Trophoblast cell (in vitro differentiated cells and primary cell): ENCODE measurements around the gene RAPGEF2.
"Not testable (repeated sequence)": the region's sequence is repeated elsewhere in the genome, so short reads cannot be mapped to it uniquely, and the experiment has no call there.

Experiments used
- DNase-seq, 2 donors: peaks; one replicate each; pipeline ENCODE4 v3.0.0-alpha.2; 2016
- H2AFZ ChIP-seq: 2 replicates; pipeline ENCODE4 v1.6.1; 2013; ENCODE audit warnings: low read length, moderate library complexity, mild to moderate bottlenecking; ENCODE audit not compliant: insufficient read depth, poor library complexity
- H2AK5ac ChIP-seq: 2 replicates; pipeline ENCODE4 v1.6.1; 2013; ENCODE audit warnings: mild to moderate bottlenecking, low read length
- H2BK120ac ChIP-seq: 2 replicates; pipeline ENCODE4 v1.6.1; 2013; ENCODE audit warnings: low read length, mild to moderate bottlenecking, moderate library complexity; ENCODE audit not compliant: insufficient read depth, poor library complexity
- H2BK12ac ChIP-seq: 2 replicates; pipeline ENCODE4 v1.6.1; 2013; ENCODE audit warnings: mild to moderate bottlenecking, low read length, moderate library complexity
- H2BK5ac ChIP-seq: 2 replicates; pipeline ENCODE4 v1.6.1; 2013; ENCODE audit warnings: low read length, low read depth, moderate library complexity, mild to moderate bottlenecking; ENCODE audit not compliant: poor library complexity
- H3K14ac ChIP-seq: 2 replicates; pipeline ENCODE4 v1.6.1; 2013; ENCODE audit warnings: mild to moderate bottlenecking, low read length
- H3K18ac ChIP-seq: 2 replicates; pipeline ENCODE4 v1.6.1; 2013; ENCODE audit warnings: mild to moderate bottlenecking, low read length
- H3K23ac ChIP-seq: 2 replicates; pipeline ENCODE4 v1.6.1; 2013; ENCODE audit warnings: low read length
- H3K27ac ChIP-seq: 2 replicates; pipeline ENCODE4 v1.5.1; 2013; ENCODE audit warnings: low read depth, mild to moderate bottlenecking, inconsistent platforms, low read length, moderate library complexity
- H3K27me3 ChIP-seq: 2 replicates; pipeline ENCODE4 v1.6.1; 2013; ENCODE audit warnings: inconsistent platforms, mild to moderate bottlenecking, low read length, moderate library complexity; ENCODE audit not compliant: insufficient read depth
- H3K36me3 ChIP-seq, 2 experiments: 1 replicate in 1 of 2; 2 replicates in 1 of 2; pipeline ENCODE4 v1.6.1; 2013; ENCODE audit warnings: low read length in 2 of 2, mild to moderate bottlenecking in 2 of 2, moderate library complexity in 1 of 2; ENCODE audit not compliant: insufficient read depth in 2 of 2, control insufficient read depth in 1 of 2
- H3K4ac ChIP-seq: 2 replicates; pipeline ENCODE4 v1.6.1; 2013; ENCODE audit warnings: low read depth, mild to moderate bottlenecking, low read length, moderate library complexity
- H3K4me1 ChIP-seq, 2 experiments: 1 replicate in 1 of 2; 2 replicates in 1 of 2; pipeline ENCODE4 v1.6.1; 2013; ENCODE audit warnings: low read length in 2 of 2, mild to moderate bottlenecking in 2 of 2, moderate library complexity in 1 of 2; ENCODE audit not compliant: insufficient read depth in 2 of 2, control insufficient read depth in 1 of 2
- H3K4me2 ChIP-seq: 2 replicates; pipeline ENCODE4 v1.6.1; 2013; ENCODE audit warnings: inconsistent platforms, mild to moderate bottlenecking, low read length, moderate library complexity
- H3K4me3 ChIP-seq: 2 replicates; pipeline ENCODE4 v1.5.1; 2013; ENCODE audit warnings: mild to moderate bottlenecking, low read depth, low read length, inconsistent platforms
- H3K79me1 ChIP-seq: one replicate; pipeline ENCODE4 v1.6.1; 2013; ENCODE audit warnings: low read length
- H3K79me2 ChIP-seq: 2 replicates; pipeline ENCODE4 v1.6.1; 2013; ENCODE audit warnings: low read length, mild to moderate bottlenecking; ENCODE audit not compliant: control insufficient read depth, insufficient read depth, poor library complexity
- H3K9ac ChIP-seq: 2 replicates; pipeline ENCODE4 v1.6.1; 2013; ENCODE audit warnings: mild to moderate bottlenecking, low read length
- H3K9me3 ChIP-seq: 2 replicates; pipeline ENCODE4 v1.6.1; 2013; ENCODE audit warnings: low read depth, mild to moderate bottlenecking, control low read depth, inconsistent platforms, low read length; ENCODE audit not compliant: insufficient read depth
- H4K12ac ChIP-seq: 2 replicates; pipeline ENCODE4 v1.6.1; 2013; ENCODE audit warnings: low read depth, mild to moderate bottlenecking, low read length, moderate library complexity
- H4K8ac ChIP-seq: 2 replicates; pipeline ENCODE4 v1.6.1; 2013; ENCODE audit warnings: low read depth, mild to moderate bottlenecking, low read length, moderate library complexity
- H4K91ac ChIP-seq: one replicate; pipeline ENCODE4 v1.6.1; 2013; ENCODE audit warnings: low read depth, mild to moderate bottlenecking, low read length, moderate library complexity
- WGBS: extraction: QIAGEN DNeasy Blood & Tissue Kit; methylation state at CpG from one replicate; pipeline ENCODE4 v1.1.7; 2013; ENCODE audit warnings: missing lambda C conversion rate; ENCODE audit not compliant: insufficient read length, insufficient coverage; ENCODE audit errors: extremely low coverage; 5-methylcytosine and 5-hydroxymethylcytosine counted together

RAPGEF2 gene

DNA sequence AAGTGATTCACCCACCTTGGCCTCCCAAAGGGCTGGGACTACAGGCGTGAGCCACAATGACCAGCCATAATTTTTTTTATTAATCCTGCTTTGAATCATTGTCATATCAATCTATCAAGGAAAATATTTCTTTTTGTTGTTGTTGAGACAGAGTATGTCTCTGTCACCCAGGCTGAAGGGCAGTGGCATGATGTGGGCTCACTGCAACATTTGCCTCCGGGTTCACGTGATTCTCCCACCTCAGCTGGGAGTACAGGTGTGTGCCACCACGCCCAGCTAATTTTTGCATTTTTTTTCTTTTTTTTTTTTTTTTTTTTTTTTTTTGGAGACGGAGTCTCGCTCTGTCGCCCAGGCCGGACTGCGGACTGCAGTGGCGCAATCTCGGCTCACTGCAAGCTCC is 8.7 kb upstream of the RAPGEF2 start:
- H3K27ac ChIP-seq, H3K36me3 ChIP-seq, H3K79me2 ChIP-seq, H2BK12ac ChIP-seq, H3K18ac ChIP-seq, H3K4ac ChIP-seq, H3K4me2 ChIP-seq, H3K4me1 ChIP-seq, H4K91ac ChIP-seq, H3K79me1 ChIP-seq, H2AK5ac ChIP-seq, H3K23ac ChIP-seq, H2AFZ ChIP-seq, H3K14ac ChIP-seq, H3K9ac ChIP-seq, H3K9me3 ChIP-seq, H3K4me3 ChIP-seq, H2BK5ac ChIP-seq, H4K12ac ChIP-seq, H4K8ac ChIP-seq, H2BK120ac ChIP-seq, H3K27me3 ChIP-seq: not testable (repeated sequence)
- DNase-seq: peak; percentile 83 to 93
- no CpG with 5 or more reads among the region's 11 CpGs for WGBS

DNA sequence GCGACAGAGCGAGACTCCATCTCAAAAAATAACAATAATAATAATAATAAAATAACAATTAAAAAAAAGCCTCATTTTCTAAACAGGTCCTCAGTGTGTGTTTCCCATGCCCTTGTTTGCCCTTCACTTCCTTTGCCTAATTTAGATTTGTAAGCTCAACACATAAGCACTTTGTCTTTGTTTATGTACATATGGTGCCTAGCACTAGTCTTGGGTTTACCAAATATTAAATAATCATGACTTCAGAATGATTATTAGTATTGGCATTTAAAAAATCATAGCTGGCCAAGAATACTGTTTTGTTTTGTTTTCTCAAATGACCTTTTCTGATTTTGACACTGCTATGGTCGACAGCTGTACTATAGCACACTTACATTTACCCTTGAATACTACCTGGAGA is 6.4 kb upstream of the RAPGEF2 start:
- no peaks in the 10 kb centered on the region for H3K4me1 ChIP-seq
- H4K12ac ChIP-seq: no peak overlapping the region
- H3K27ac ChIP-seq: no peak overlapping the region
- H2AK5ac ChIP-seq: no peak overlapping the region
- H3K79me1 ChIP-seq: no peaks in the 10 kb centered on the region
- H2BK12ac ChIP-seq: no peak overlapping the region
- H3K4ac ChIP-seq: no peak overlapping the region
- H3K36me3 ChIP-seq: no peaks in the 10 kb centered on the region
- H3K79me2 ChIP-seq: no peaks in the 10 kb centered on the region
- no peak overlapping the region for H2BK120ac ChIP-seq
- H2AFZ ChIP-seq: no peak overlapping the region
- H3K4me2 ChIP-seq: no peak overlapping the region
- H3K27me3 ChIP-seq: no peaks in the 10 kb centered on the region
- H2BK5ac ChIP-seq: no peak overlapping the region
- no peak overlapping the region for H3K4me3 ChIP-seq
- no peak overlapping the region for H3K9ac ChIP-seq
- H3K9me3 ChIP-seq: no peaks in the 10 kb centered on the region
- no peak for DNase-seq
- no peak overlapping the region for H4K91ac ChIP-seq
- no peak overlapping the region for H4K8ac ChIP-seq
- H3K14ac ChIP-seq: no peak overlapping the region
- no peak overlapping the region for H3K23ac ChIP-seq
- no peak overlapping the region for H3K18ac ChIP-seq
- no CpG with 5 or more reads among the region's 3 CpGs for WGBS

DNA sequence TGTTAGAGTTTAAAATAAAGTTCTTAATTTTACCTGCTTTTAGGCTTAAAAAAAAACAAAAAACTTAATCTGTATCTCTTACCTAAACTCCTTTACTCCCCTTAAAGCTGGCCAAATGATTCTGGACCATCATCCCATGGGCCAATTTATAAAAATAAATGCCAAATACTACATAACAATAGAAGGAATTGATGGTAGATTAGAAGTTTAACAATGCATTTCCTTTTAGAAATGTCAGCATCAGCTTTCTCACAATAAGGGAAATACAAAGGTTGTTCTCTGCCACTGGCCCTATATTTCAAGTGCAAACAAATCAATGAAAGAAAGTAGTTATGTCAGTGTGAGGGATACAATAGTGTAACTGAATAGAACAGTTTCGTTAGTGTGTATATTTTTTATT is 5.7 kb upstream of the RAPGEF2 start:
- Histone ChIP-seq H3K79me2 (no peaks in the 10 kb centered on the region), H2AK5ac (no peak overlapping the region), H3K4ac (no peak overlapping the region), H3K9me3 (no peaks in the 10 kb centered on the region), H3K27me3 (no peaks in the 10 kb centered on the region), H2AFZ (no peak overlapping the region), H4K91ac (no peak overlapping the region), H3K36me3 (no peaks in the 10 kb centered on the region), H3K79me1 (no peaks in the 10 kb centered on the region), H2BK120ac (no peak overlapping the region), H3K4me1 (peaks cover 2 to 3% of the 10 kb centered on the region in 2 experiments), H2BK5ac (no peak overlapping the region), H3K27ac (no peak overlapping the region), H3K18ac (no peak overlapping the region), H3K14ac (no peak overlapping the region), H4K8ac (no peak overlapping the region), H4K12ac (no peak overlapping the region), H3K23ac (no peak overlapping the region), H3K9ac (no peak overlapping the region), H3K4me2 (no peak overlapping the region), H2BK12ac (no peak overlapping the region), H3K4me3 (no peak overlapping the region)
- DNase-seq: no peak
- WGBS: no CpG with 5 or more reads among the region's 1 CpG

DNA sequence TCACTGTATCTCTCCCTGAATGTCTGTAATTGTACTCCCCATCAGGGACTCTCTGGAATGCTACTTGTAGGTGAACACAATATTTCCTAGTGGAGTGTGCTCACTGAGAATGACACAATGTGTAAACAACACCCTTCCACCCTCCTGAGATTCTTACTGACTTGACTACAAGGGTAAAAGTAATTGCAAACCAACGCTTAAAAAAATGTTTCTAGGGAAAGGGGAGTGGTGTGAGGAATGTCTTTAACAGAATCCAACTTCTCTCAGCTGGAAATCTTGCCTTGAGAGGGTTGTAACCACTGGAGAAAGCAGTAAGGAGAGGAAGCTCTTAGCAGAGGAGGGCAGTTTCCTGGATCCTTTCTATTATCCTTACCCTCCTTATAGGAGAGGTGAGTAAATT is 5.1 kb upstream of the RAPGEF2 start:
- H3K9me3 ChIP-seq: no peaks in the 10 kb centered on the region
- H4K91ac ChIP-seq: no peak overlapping the region
- no peak overlapping the region for H3K14ac ChIP-seq
- no peak overlapping the region for H3K18ac ChIP-seq
- no peaks in the 10 kb centered on the region for H3K27me3 ChIP-seq
- no peak for DNase-seq
- no peak overlapping the region for H2AK5ac ChIP-seq
- H3K27ac ChIP-seq: no peak overlapping the region
- H3K4me2 ChIP-seq: no peak overlapping the region
- no CpG with 5 or more reads among the region's 1 CpG for WGBS
- H3K4ac ChIP-seq: no peak overlapping the region
- no peak overlapping the region for H4K8ac ChIP-seq
- H2AFZ ChIP-seq: no peak overlapping the region
- H3K9ac ChIP-seq: no peak overlapping the region
- no peak overlapping the region for H2BK5ac ChIP-seq
- H3K4me1 ChIP-seq: peaks cover 3 to 4% of the 10 kb centered on the region in 2 experiments
- H3K23ac ChIP-seq: no peak overlapping the region
- H2BK12ac ChIP-seq: no peak overlapping the region
- H2BK120ac ChIP-seq: no peak overlapping the region
- H3K79me1 ChIP-seq: peaks cover 4% of the 10 kb centered on the region
- no peak overlapping the region for H4K12ac ChIP-seq
- H3K4me3 ChIP-seq: no peak overlapping the region
- H3K79me2 ChIP-seq: no peaks in the 10 kb centered on the region
- no peaks in the 10 kb centered on the region for H3K36me3 ChIP-seq
